Tibial artery (tissue), 4 donors: ENCODE measurements around the gene TTC39B.
"Not testable (repeated sequence)": the region's sequence is repeated elsewhere in the genome, so short reads cannot be mapped to it uniquely, and the experiment has no call there.

Experiments
- DNase-seq, 2 donors: peaks; one replicate each; pipeline ENCODE4 v3.0.0-alpha.2; 2019
- H3K27ac ChIP-seq, 2 donors: fragments of 200-600 bp; sonication (generic) in 1 of 2; 1 replicate in 1 of 2; 2 replicates in 1 of 2; pipeline ENCODE4 v1.5.1; 2018 to 2019; ENCODE audit warnings: mild to moderate bottlenecking in 1 of 2
- H3K27me3 ChIP-seq, 2 donors: fragments of 200-600 bp; sonication (generic) in 1 of 2; one replicate each; pipeline versions ENCODE4 v1.5.1 to v1.6.0; 2016 to 2019
- H3K36me3 ChIP-seq, 3 donors: fragments of 200-600 bp; sonication (generic) in 2 of 3; one replicate each; pipeline ENCODE4 v1.5.1; 2016 to 2019; ENCODE audit warnings: mild to moderate bottlenecking in 2 of 3
- H3K4me1 ChIP-seq, 4 donors: fragments of 200-600 bp; sonication (generic) in 2 of 4; 1 replicate in 3 of 4; 2 replicates in 1 of 4; pipeline ENCODE4 v1.5.1; 2016 to 2019
- H3K4me3 ChIP-seq, 2 donors: fragments of 200-600 bp; sonication (generic) in 1 of 2; 1 replicate in 1 of 2; 2 replicates in 1 of 2; pipeline ENCODE4 v1.5.1; 2018 to 2019; ENCODE audit warnings: mild to moderate bottlenecking in 2 of 2
- H3K9me3 ChIP-seq, 3 donors: fragments of 200-600 bp; sonication (generic) in 1 of 3; one replicate each; pipeline ENCODE4 v1.5.1; 2016 to 2019
- CTCF ChIP-seq, 2 experiments: fragments of 200-600 bp in 1 of 2; fragments of 450-650 bp in 1 of 2; IDR thresholded peaks; one replicate each; pipeline ENCODE4 v1.5.1; 2017 to 2019; ENCODE audit warnings: antibody characterized with exemption in 2 of 2, mild to moderate bottlenecking in 1 of 2, moderate library complexity in 1 of 2
- intact Hi-C: fragments of 100-400 bp; cut with DNase I; formaldehyde crosslinking; loops from one replicate; pipeline ENCODE4 v1.15.0; 2023; ENCODE audit warnings: low total_unique reads

The TTC39B gene

GRCh38 chr9:15238646-15239045 lies 68.4 kb downstream of the TTC39B start:
- Histone ChIP-seq H3K4me3 (no peak overlapping the region), H3K36me3 (no peaks in the 10 kb centered on the region), H3K9me3 (peaks cover 0 to 13% (median 0%) of the 10 kb centered on the region in 3 donors), H3K4me1 (peaks cover 0 to 68% (median 14%) of the 10 kb centered on the region in 4 donors), H3K27me3 (no peaks in the 10 kb centered on the region), H3K27ac (peak overlapping the region; percentile 38 to 79)
- TF ChIP-seq CTCF (IDR thresholded peaks at IDR 0.05) = no peak
- intact Hi-C loops = no loop called here
- DNase-seq = no peak

DNA sequence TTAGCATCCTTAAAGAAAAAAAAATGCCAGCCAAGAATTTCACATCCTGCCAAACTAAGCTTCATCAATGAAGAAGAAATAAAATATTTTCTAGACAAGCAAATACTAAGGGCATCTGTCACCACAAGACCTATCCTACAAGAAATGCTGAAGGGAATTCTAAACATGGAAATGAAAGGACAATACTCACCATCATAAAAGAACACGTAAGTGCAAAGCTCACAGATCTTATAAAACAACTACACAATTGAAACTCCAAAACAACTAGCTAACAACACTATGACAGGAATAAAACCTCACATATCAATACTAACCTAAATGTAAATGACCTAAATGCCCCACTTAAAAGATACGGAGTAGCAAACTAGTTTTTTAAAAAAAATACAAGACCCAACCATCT lies 71.4 kb downstream of the TTC39B start:
- H3K4me1 ChIP-seq = peaks cover 0 to 38% (median 0%) of the 10 kb centered on the region in 4 donors
- DNase-seq = no peak

DNA sequence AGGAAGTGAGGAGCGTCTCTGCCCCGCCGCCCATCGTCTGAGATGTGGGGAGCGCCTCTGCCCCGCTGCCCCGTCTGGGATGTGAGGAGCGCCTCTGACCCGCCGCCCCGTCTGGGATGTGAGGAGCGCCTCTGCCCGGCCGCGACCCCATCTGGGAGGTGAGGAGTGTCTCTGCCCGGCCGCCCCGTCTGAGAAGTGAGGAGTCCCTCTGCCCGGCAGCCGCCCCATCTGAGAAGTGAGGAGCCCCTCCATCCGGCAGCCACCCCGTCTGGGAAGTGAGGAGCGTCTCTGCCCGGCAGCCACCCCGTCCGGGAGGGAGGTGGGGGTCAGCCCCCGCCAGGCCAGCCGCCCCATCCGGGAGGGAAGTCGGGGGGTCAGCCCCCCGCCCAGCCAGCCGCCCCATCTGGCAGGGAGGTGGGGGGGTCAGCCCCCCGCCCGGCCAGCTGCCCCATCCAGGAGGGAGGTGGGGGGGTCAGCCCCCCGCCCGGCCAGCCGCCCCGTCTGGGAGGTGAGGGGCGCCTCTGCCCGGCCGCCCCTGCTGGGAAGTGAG lies 73.0 kb downstream of the TTC39B start:
- not testable (repeated sequence) for H3K27ac ChIP-seq, H3K4me3 ChIP-seq

More for the DNA sequence above, 71.4 kb downstream of the TTC39B start:
- TF ChIP-seq CTCF (IDR thresholded peaks at IDR 0.05) = no peak
- peak overlapping the region; percentile 18 to 33 for H3K27ac ChIP-seq
- H3K27me3 ChIP-seq = no peaks in the 10 kb centered on the region
- H3K9me3 ChIP-seq = peaks cover 0 to 13% (median 0%) of the 10 kb centered on the region in 3 donors
- no peak overlapping the region for H3K4me3 ChIP-seq
- no peaks in the 10 kb centered on the region for H3K36me3 ChIP-seq
- intact Hi-C loops = no loop called here

GRCh38 chr9:15232706-15233280 lies 74.2 kb downstream of the TTC39B start:
- H3K27ac ChIP-seq, H3K9me3 ChIP-seq, H3K4me3 ChIP-seq, H3K27me3 ChIP-seq, intact Hi-C loops, H3K36me3 ChIP-seq, DNase-seq: not testable (repeated sequence)
- peaks cover 0 to 21% (median 0%) of the 10 kb centered on the region in 4 donors for H3K4me1 ChIP-seq

More for the DNA sequence above, 73.0 kb downstream of the TTC39B start:
- intact Hi-C loops, DNase-seq, H3K36me3 ChIP-seq, H3K27me3 ChIP-seq: not testable (repeated sequence)
- Histone ChIP-seq H3K9me3 (peaks cover 0 to 13% (median 0%) of the 10 kb centered on the region in 3 donors), H3K4me1 (peaks cover 0 to 27% (median 0%) of the 10 kb centered on the region in 4 donors)

GRCh38 chr9:15231788-15232635 lies 75.0 kb downstream of the TTC39B start:
- no peak overlapping the region for H3K27ac ChIP-seq

DNA sequence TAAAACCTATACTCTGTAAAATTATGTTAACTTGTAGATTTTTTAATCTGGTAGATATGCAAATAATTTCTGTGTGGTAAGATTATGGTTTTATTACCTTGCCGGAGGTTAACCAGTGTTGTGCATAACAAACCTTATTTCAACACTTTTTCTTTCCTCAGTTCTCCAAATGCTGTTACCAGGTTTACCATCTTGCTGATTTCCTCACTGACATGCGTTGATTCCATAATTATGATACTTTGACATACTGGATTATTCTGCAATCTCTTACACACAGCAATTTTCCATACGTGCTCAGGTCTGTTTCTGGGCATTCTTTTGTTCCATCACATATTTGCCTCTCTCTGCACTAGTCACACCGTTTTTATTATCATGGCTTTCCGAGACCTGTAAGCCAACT lies 77.6 kb downstream of the TTC39B start:
- intact Hi-C loops = no loop called here
- no peaks in the 10 kb centered on the region for H3K27me3 ChIP-seq
- H3K9me3 ChIP-seq = no peaks in the 10 kb centered on the region
- no peak for DNase-seq
- peaks cover 0 to 7% (median 0%) of the 10 kb centered on the region in 4 donors for H3K4me1 ChIP-seq
- TF ChIP-seq CTCF (IDR thresholded peaks at IDR 0.05) = no peak
- H3K4me3 ChIP-seq = no peak overlapping the region
- H3K36me3 ChIP-seq = no peaks in the 10 kb centered on the region
- no peak overlapping the region for H3K27ac ChIP-seq

More at GRCh38 chr9:15231788-15232635, 75.0 kb downstream of the TTC39B start:
- H3K4me1 ChIP-seq = peaks cover 0 to 21% (median 0%) of the 10 kb centered on the region in 4 donors
- intact Hi-C loops = no loop called here
- no peak for TF ChIP-seq CTCF (IDR thresholded peaks at IDR 0.05)
- no peak overlapping the region for H3K4me3 ChIP-seq
- no peak for DNase-seq
- no peaks in the 10 kb centered on the region for H3K27me3 ChIP-seq
- H3K36me3 ChIP-seq = no peaks in the 10 kb centered on the region
- peaks cover 0 to 1% (median 0%) of the 10 kb centered on the region in 3 donors for H3K9me3 ChIP-seq
